Memory B cell (primary cell): ENCODE results near the gene MAPKAP1.

Source experiments
- ATAC-seq: fragments of 150-1000 bp; cut with Tn5 transposase; 2 replicates; pipeline ENCODE4 v1.10.0; 2021; ENCODE audit warnings: low read depth, mild to moderate bottlenecking, moderate library complexity
- DNase-seq, 2 donors: peaks; one replicate each; pipeline ENCODE4 v3.0.0; 2022; ENCODE audit warnings: low spot score in 2 of 2
- H3K27ac Mint-ChIP-seq: one replicate; pipeline ENCODE4 v1.8.0; 2022; ENCODE audit warnings: mild to moderate bottlenecking, moderate library complexity, mixed read lengths
- H3K27me3 Mint-ChIP-seq: one replicate; pipeline ENCODE4 v1.8.0; 2022; ENCODE audit warnings: mixed read lengths
- H3K36me3 Mint-ChIP-seq: one replicate; pipeline ENCODE4 v1.8.0; 2022; ENCODE audit warnings: mild to moderate bottlenecking, mixed read lengths
- H3K4me1 Mint-ChIP-seq: one replicate; pipeline ENCODE4 v1.8.0; 2022; ENCODE audit warnings: mixed read lengths
- H3K4me3 Mint-ChIP-seq: one replicate; pipeline ENCODE4 v1.8.0; 2022; ENCODE audit warnings: mild to moderate bottlenecking, moderate library complexity, mixed read lengths
- H3K9me3 Mint-ChIP-seq: one replicate; pipeline ENCODE4 v1.8.0; 2022; ENCODE audit warnings: mixed read lengths

The MAPKAP1 gene

GRCh38 chr9:125609744-125610143 lies 97.3 kb downstream of the MAPKAP1 start:
- no peak for DNase-seq
- peaks cover 29% of the 10 kb centered on the region for H3K4me1 Mint-ChIP-seq
- no peak overlapping the region for H3K4me3 Mint-ChIP-seq
- H3K27me3 Mint-ChIP-seq: no peaks in the 10 kb centered on the region
- no peak for ATAC-seq
- no peaks in the 10 kb centered on the region for H3K9me3 Mint-ChIP-seq
- peak overlapping the region; percentile 5 for H3K27ac Mint-ChIP-seq
- H3K36me3 Mint-ChIP-seq: peaks cover 11% of the 10 kb centered on the region

- no peaks in the 10 kb centered on the region for H3K9me3 Mint-ChIP-seq
- no peaks in the 10 kb centered on the region for H3K27me3 Mint-ChIP-seq
- H3K4me3 Mint-ChIP-seq: no peak overlapping the region
- H3K4me1 Mint-ChIP-seq: peaks cover 29% of the 10 kb centered on the region
- ATAC-seq (no peak), DNase-seq (no peak)
- H3K36me3 Mint-ChIP-seq: peaks cover 11% of the 10 kb centered on the region
- no peak overlapping the region for H3K27ac Mint-ChIP-seq
Measured at GRCh38 chr9:125608489-125609224, 98.4 kb downstream of the MAPKAP1 start.

- H3K36me3 Mint-ChIP-seq: peaks cover 11% of the 10 kb centered on the region
- no peak overlapping the region for H3K4me3 Mint-ChIP-seq
- ATAC-seq: no peak
- H3K27ac Mint-ChIP-seq: no peak overlapping the region
- peaks cover 14% of the 10 kb centered on the region for H3K4me1 Mint-ChIP-seq
- DNase-seq: no peak
- H3K9me3 Mint-ChIP-seq: no peaks in the 10 kb centered on the region
- no peaks in the 10 kb centered on the region for H3K27me3 Mint-ChIP-seq
Measured at GRCh38 chr9:125604196-125604595, 102.8 kb downstream of the MAPKAP1 start.

- Mint-ChIP-seq H3K27ac (no peak overlapping the region), H3K27me3 (no peaks in the 10 kb centered on the region), H3K9me3 (no peaks in the 10 kb centered on the region), H3K4me3 (no peak overlapping the region), H3K36me3 (peaks cover 10% of the 10 kb centered on the region), H3K4me1 (peaks cover 11% of the 10 kb centered on the region)
- ATAC-seq (no peak), DNase-seq (no peak)
Measured at GRCh38 chr9:125603478-125604021, 103.5 kb downstream of the MAPKAP1 start.

GRCh38 chr9:125601961-125602360 lies 105.0 kb downstream of the MAPKAP1 start:
- ATAC-seq (no peak), DNase-seq (no peak)
- H3K27me3 Mint-ChIP-seq: no peaks in the 10 kb centered on the region
- H3K27ac Mint-ChIP-seq: no peak overlapping the region
- H3K4me1 Mint-ChIP-seq: peaks cover 10% of the 10 kb centered on the region
- H3K4me3 Mint-ChIP-seq: no peak overlapping the region
- peaks cover 9% of the 10 kb centered on the region for H3K36me3 Mint-ChIP-seq
- no peaks in the 10 kb centered on the region for H3K9me3 Mint-ChIP-seq

- no peaks in the 10 kb centered on the region for H3K27me3 Mint-ChIP-seq
- peaks cover 19% of the 10 kb centered on the region for H3K36me3 Mint-ChIP-seq
- no peak overlapping the region for H3K27ac Mint-ChIP-seq
- H3K4me1 Mint-ChIP-seq: peaks cover 6% of the 10 kb centered on the region
- H3K4me3 Mint-ChIP-seq: no peak overlapping the region
- DNase-seq: no peak
- ATAC-seq: no peak
- H3K9me3 Mint-ChIP-seq: no peaks in the 10 kb centered on the region
Measured at GRCh38 chr9:125600194-125600593, 106.8 kb downstream of the MAPKAP1 start.

- Mint-ChIP-seq H3K27me3 (no peaks in the 10 kb centered on the region), H3K27ac (peak overlapping the region; percentile 10)
- ATAC-seq: no peak
Measured at GRCh38 chr9:125594223-125594610, 112.8 kb downstream of the MAPKAP1 start.

GRCh38 chr9:125593581-125594222 lies 113.3 kb downstream of the MAPKAP1 start:
- Mint-ChIP-seq H3K27ac (no peak overlapping the region), H3K9me3 (no peaks in the 10 kb centered on the region), H3K36me3 (peaks cover 16% of the 10 kb centered on the region), H3K4me1 (peaks cover 23% of the 10 kb centered on the region), H3K4me3 (no peak overlapping the region), H3K27me3 (no peaks in the 10 kb centered on the region)
- DNase-seq (no peak), ATAC-seq (no peak)

More at GRCh38 chr9:125594223-125594610, 112.8 kb downstream of the MAPKAP1 start:
- peaks cover 16% of the 10 kb centered on the region for H3K36me3 Mint-ChIP-seq
- no peak overlapping the region for H3K4me3 Mint-ChIP-seq
- no peak for DNase-seq
- no peaks in the 10 kb centered on the region for H3K9me3 Mint-ChIP-seq
- H3K4me1 Mint-ChIP-seq: peaks cover 21% of the 10 kb centered on the region

- DNase-seq (no peak), ATAC-seq (no peak)
- Mint-ChIP-seq H3K36me3 (peaks cover 16% of the 10 kb centered on the region), H3K27me3 (no peaks in the 10 kb centered on the region), H3K27ac (no peak overlapping the region), H3K9me3 (no peaks in the 10 kb centered on the region), H3K4me3 (no peak overlapping the region), H3K4me1 (peaks cover 30% of the 10 kb centered on the region)
Measured at GRCh38 chr9:125591888-125592287, 115.1 kb downstream of the MAPKAP1 start.

- ATAC-seq (no peak), DNase-seq (no peak)
- Mint-ChIP-seq H3K9me3 (no peaks in the 10 kb centered on the region), H3K4me3 (no peak overlapping the region), H3K4me1 (peaks cover 35% of the 10 kb centered on the region), H3K27ac (no peak overlapping the region), H3K27me3 (no peaks in the 10 kb centered on the region), H3K36me3 (peaks cover 15% of the 10 kb centered on the region)
Measured at GRCh38 chr9:125591245-125591644, 115.8 kb downstream of the MAPKAP1 start.

GRCh38 chr9:125589287-125589686 lies 117.7 kb downstream of the MAPKAP1 start:
- H3K27ac Mint-ChIP-seq: no peak overlapping the region
- no peaks in the 10 kb centered on the region for H3K27me3 Mint-ChIP-seq
- peaks cover 13% of the 10 kb centered on the region for H3K36me3 Mint-ChIP-seq

GRCh38 chr9:125587819-125588460 lies 119.1 kb downstream of the MAPKAP1 start:
- H3K36me3 Mint-ChIP-seq: peaks cover 16% of the 10 kb centered on the region
- ATAC-seq (no peak), DNase-seq (no peak)
- H3K4me1 Mint-ChIP-seq: peaks cover 25% of the 10 kb centered on the region
- no peak overlapping the region for H3K27ac Mint-ChIP-seq
- no peaks in the 10 kb centered on the region for H3K27me3 Mint-ChIP-seq
- H3K4me3 Mint-ChIP-seq: no peak overlapping the region
- no peaks in the 10 kb centered on the region for H3K9me3 Mint-ChIP-seq

More at GRCh38 chr9:125589287-125589686, 117.7 kb downstream of the MAPKAP1 start:
- ATAC-seq: no peak
- no peak for DNase-seq
- H3K4me1 Mint-ChIP-seq: peaks cover 32% of the 10 kb centered on the region
- no peaks in the 10 kb centered on the region for H3K9me3 Mint-ChIP-seq
- no peak overlapping the region for H3K4me3 Mint-ChIP-seq

- no peak overlapping the region for H3K27ac Mint-ChIP-seq
Measured at GRCh38 chr9:125586172-125586511, 120.9 kb downstream of the MAPKAP1 start.

GRCh38 chr9:125585503-125586171 lies 121.4 kb downstream of the MAPKAP1 start:
- no peak for ATAC-seq
- H3K4me3 Mint-ChIP-seq: no peak overlapping the region
- no peak for DNase-seq
- H3K27me3 Mint-ChIP-seq: no peaks in the 10 kb centered on the region
- H3K9me3 Mint-ChIP-seq: peaks cover 3% of the 10 kb centered on the region
- peaks cover 33% of the 10 kb centered on the region for H3K36me3 Mint-ChIP-seq
- no peak overlapping the region for H3K27ac Mint-ChIP-seq
- peaks cover 28% of the 10 kb centered on the region for H3K4me1 Mint-ChIP-seq

More at GRCh38 chr9:125586172-125586511, 120.9 kb downstream of the MAPKAP1 start:
- no peak overlapping the region for H3K4me3 Mint-ChIP-seq
- H3K27me3 Mint-ChIP-seq: no peaks in the 10 kb centered on the region
- H3K4me1 Mint-ChIP-seq: peaks cover 30% of the 10 kb centered on the region
- H3K36me3 Mint-ChIP-seq: peaks cover 29% of the 10 kb centered on the region
- no peak for DNase-seq
- H3K9me3 Mint-ChIP-seq: peaks cover 3% of the 10 kb centered on the region
- ATAC-seq: no peak
